Inflammatory macrophage treated with lipopolysaccharide for 1 hour (primary cell): ENCODE measurements around the gene ELF2.
"Not testable (repeated sequence)": the region's sequence is repeated elsewhere in the genome, so short reads cannot be mapped to it uniquely, and the experiment has no call there.

Experiments used
- DNase-seq, 2 donors: peaks; one replicate each; pipeline ENCODE4 v3.0.0-alpha.2; 2020 to 2022

Gene ELF2

GRCh38 chr4:139142087-139142486 lies 34.9 kb downstream of the ELF2 start:
- no peak for DNase-seq

DNA sequence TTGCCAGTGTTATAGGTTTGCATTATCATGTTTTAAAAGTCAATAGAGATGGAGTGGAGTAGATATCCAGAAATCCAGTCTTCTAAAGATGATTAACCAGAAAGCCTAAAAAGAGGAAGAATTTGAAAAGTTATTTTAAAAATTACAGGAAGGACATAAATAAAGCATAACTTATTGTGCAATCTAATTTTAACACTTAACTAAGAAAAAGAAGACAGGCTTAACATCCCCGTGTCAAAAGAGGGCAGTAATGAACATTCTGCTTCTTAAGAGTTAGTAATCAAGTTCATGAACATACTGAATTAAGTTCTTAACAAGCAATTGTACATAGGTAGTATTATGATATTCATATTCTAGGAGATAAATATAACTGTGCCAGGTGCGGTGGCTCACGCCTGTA lies 39.3 kb downstream of the ELF2 start:
- DNase-seq, result peak; percentile 23 to 46

DNA sequence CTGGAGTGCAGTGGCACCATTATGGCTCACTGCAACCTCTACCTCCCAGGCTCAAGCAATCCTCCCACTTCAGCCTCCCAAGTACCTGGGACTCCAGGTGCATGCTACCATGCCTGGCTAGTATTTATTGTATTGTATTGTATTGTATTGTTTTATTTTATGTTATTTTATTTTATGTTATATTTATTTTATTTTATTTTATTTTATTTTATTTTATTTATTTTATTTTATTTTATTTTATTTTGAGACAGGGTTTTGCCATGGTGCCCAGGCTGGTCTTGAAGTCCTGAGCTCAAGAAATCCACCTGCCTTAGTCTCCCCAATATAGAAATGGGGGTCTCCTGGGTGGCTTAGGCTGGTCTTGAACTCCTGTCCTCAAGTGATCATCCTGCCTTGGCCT lies 42.6 kb downstream of the ELF2 start:
- DNase-seq, result no peak

- DNase-seq, result no peak
Measured at GRCh38 chr4:139131209-139131870, 45.7 kb downstream of the ELF2 start.

GRCh38 chr4:139129206-139129605 lies 47.8 kb downstream of the ELF2 start:
- DNase-seq, result no peak

GRCh38 chr4:139126898-139127297 lies 50.1 kb downstream of the ELF2 start:
- no peak for DNase-seq

DNA sequence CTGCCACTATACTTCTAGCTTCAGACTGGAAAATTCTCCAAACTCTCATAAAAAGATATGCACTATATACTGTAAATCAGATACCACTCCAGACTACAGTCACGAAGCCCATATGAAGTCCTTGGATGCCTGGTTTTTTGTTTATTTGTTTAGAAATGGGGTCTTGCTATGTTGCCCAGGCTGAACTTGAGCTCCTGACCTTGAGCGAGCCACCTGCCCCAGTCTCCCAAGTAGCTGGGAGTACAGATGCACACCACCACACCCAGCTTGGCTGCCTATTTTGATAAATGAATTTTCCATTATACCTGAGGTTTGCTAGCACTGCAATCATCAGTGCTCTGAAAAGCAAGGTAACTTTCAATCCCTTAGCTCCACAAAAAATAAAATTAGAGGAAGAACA lies 53.1 kb downstream of the ELF2 start:
- DNase-seq, result no peak

DNA sequence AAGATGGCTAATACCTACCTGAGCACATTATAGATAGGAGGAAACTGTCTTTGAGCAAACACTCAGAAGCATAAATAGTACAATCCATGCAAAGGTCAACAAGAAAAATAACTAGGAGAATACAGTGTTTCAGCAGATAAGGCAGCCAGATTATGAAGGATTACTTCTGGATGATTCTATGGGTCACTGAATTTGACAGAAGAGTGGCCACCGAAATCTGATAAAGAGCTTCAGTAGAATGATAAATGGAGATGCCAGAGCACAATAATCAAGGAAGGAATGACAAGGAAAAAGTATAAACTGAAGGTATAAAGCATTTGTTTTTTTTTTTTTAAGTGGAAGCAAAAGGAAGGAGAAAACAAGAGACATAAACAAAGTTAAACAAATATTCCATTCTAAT lies 58.7 kb downstream of the ELF2 start:
- DNase-seq, result no peak

- no peak for DNase-seq
Measured at GRCh38 chr4:139115226-139115625, 61.8 kb downstream of the ELF2 start.

- not testable (repeated sequence) for DNase-seq
Measured at GRCh38 chr4:139114795-139115194, 62.2 kb downstream of the ELF2 start.

- DNase-seq, result no peak
Measured at GRCh38 chr4:139112650-139113049, 64.4 kb downstream of the ELF2 start.

- no peak for DNase-seq
Measured at GRCh38 chr4:139108567-139109128, 68.4 kb downstream of the ELF2 start.

GRCh38 chr4:139099366-139099982 lies 77.5 kb downstream of the ELF2 start:
- peak; percentile 55 to 81 for DNase-seq

DNA sequence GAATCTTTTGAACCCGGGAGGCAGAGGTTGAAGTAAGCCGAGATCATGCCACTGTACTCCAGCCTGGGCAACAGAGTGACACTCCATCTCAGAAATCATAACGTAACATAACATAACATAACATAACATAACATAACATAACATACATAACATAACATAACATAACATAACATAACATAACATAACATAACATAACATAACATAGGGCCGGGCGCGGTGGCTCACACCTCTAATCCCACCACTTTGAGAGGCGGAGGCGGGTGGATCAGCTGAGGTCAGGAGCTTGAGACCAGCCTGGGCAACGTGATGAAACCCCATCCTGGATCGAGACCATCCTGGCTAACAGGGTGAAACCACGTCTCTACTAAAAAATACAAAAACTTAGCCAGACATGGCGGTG lies 84.7 kb downstream of the ELF2 start:
- no peak for DNase-seq

DNA sequence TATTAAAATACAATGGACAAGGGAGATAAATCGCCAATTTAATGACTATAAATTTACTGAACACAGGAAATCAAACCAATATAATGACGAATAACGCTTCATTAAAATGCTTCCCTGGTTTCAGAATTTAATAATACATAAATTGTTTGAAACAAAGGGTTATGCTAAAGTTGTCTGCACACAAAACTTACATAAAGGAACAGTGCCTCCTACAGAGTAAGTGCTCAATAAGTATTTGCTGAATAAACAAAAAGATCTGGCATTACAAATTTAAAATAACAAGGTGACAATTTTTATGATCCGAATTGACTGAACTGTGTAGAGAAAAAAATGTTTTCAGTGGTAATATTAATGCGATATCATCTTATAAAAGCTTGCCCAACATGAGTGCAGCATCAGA lies 91.9 kb downstream of the ELF2 start:
- peak in 1 of 2 donors; percentile 8 for DNase-seq

GRCh38 chr4:139084804-139085093 lies 92.3 kb downstream of the ELF2 start:
- DNase-seq, result peak in 1 of 2 donors; percentile 20

- DNase-seq, result peak; percentile 54 to 57
Measured at GRCh38 chr4:139083956-139084803, 92.8 kb downstream of the ELF2 start.

- peak; percentile 65 to 66 for DNase-seq
Measured at GRCh38 chr4:139083607-139083955, 93.4 kb downstream of the ELF2 start.

GRCh38 chr4:139082750-139083606 lies 94.0 kb downstream of the ELF2 start:
- DNase-seq, result peak; percentile 96 to 97

DNA sequence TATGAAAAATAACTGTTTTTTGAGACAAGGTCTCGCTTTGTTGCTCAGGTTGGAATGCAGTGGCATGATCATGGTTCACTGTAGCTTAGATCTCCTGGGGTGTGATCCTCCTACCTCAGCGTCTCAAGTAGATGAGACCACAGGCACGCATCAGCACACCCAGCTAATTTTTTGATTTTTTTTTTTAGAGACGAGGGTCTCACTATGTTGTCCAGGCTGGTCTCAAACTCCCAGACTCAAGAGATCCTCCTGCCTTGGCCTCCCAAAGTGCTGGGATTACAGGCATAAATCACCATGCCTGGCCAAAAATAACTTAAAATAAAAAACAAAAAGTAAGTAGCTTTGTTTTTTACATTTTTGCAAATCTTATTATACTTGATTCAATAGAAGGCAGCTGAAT lies 98.1 kb downstream of the ELF2 start:
- no peak for DNase-seq

DNA sequence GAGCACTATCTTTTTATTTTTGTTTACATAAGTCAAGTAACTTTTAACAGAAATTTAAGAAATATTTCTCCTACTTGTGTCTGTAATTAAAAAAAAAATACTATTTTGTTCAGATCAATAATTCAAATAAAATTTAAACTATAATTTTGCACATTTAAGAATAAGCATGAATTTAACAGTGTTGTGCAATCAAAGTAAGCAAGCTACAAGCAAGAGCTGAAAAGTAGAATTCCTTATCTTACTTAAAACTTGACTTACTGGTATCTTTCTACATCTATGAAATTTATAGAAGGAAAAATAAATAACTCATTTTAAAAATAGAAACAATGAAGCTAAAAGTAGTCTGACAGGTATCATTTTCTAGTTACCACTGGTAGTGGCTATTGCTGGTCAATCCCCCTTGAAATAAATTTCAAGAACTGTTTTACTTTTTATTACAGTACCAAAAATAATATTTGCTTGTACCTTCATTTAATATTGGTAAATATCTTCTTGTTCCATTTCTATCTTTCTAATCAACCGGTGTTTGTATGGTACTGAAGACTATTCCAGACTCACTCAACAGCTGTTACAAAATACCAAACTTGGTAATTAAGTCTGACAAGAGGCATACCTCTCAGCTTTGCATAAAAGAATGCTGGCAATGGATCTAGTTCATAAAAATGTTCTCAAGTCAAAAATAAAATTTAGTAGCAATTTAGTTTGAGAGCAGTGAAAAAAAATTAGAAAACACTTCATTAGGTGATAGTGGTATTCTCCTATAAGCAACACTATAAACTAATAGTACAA lies 99.3 kb downstream of the ELF2 start:
- no peak for DNase-seq
